PC-9 (cell line): ENCODE data around the gene SPSB3.

ENCODE experiments used
- EZH2 ChIP-seq: fragments of 200-600 bp; sonication (generic); IDR thresholded peaks from 2 replicates; pipeline ENCODE4 v1.8.0; 2017; ENCODE audit warnings: antibody characterized with exemption, low read depth
- TF ChIP-seq, protein P1 (sequence below): fragments of 200-600 bp; sonication (generic); conservative IDR thresholded peaks from 2 replicates; pipeline ENCODE4 v1.6.1; 2017; ENCODE audit warnings: mixed run types, antibody characterized with exemption, mild to moderate bottlenecking, moderate library complexity

DNA sequence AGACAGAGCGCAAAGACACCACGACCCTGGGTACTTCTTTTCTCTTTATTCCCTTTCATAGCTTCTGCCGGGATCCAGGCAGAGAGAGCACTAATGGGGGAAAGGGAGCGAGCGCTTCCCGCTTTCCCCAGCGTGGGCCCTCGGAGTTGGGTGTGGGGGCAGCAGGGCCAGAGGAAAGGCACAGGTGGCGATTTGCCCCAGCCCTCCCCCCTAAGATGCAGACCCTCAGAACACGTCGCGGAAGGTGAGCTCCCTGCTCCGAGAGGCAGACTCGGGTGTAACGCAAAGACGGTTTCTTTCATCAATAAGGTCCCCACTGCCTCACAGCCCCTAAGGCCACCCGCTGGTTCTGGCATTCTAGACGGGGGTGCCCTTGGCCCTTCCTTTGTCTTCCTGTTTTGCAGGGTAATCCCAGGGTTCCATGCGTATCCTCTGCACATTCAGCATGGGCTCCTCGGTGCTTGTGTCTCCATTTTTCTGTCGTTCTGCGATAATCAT is 10.5 kb downstream of the SPSB3 start:
- TF ChIP-seq, protein P1, sequence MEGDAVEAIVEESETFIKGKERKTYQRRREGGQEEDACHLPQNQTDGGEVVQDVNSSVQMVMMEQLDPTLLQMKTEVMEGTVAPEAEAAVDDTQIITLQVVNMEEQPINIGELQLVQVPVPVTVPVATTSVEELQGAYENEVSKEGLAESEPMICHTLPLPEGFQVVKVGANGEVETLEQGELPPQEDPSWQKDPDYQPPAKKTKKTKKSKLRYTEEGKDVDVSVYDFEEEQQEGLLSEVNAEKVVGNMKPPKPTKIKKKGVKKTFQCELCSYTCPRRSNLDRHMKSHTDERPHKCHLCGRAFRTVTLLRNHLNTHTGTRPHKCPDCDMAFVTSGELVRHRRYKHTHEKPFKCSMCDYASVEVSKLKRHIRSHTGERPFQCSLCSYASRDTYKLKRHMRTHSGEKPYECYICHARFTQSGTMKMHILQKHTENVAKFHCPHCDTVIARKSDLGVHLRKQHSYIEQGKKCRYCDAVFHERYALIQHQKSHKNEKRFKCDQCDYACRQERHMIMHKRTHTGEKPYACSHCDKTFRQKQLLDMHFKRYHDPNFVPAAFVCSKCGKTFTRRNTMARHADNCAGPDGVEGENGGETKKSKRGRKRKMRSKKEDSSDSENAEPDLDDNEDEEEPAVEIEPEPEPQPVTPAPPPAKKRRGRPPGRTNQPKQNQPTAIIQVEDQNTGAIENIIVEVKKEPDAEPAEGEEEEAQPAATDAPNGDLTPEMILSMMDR, result no peak
- TF ChIP-seq EZH2, result no peak
